Fibroblast of peridontal ligament (primary cell): Measurements from ENCODE around the gene TM9SF3.
"Not testable (repeated sequence)": the region's sequence is repeated elsewhere in the genome, so short reads cannot be mapped to it uniquely, and the experiment has no call there.

Source experiments
- DNase-seq: peaks from one replicate; pipeline ENCODE4 v3.0.0-alpha.2; 2010; ENCODE audit errors: extremely low read depth

The TM9SF3 gene

DNA sequence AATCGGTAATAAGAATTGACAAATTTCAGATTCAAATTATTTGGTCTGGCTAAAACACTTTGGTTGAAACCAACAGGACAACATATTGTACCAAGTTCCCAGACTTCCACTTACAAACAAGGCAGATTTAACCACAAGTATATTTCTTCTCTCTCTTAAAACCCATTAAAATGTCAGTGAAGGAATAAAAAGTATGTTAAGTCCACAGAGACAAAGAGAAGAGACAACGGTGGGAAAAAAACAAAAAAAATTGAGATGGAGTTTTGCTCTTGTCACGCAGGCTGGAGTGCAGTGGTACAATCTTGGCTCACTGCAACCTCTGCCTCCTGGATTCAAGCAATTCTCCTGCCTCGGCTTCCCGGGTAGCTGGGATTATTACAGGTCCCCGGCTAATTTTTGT lies 16.3 kb downstream of the TM9SF3 start:
- DNase-seq: no peak

DNA sequence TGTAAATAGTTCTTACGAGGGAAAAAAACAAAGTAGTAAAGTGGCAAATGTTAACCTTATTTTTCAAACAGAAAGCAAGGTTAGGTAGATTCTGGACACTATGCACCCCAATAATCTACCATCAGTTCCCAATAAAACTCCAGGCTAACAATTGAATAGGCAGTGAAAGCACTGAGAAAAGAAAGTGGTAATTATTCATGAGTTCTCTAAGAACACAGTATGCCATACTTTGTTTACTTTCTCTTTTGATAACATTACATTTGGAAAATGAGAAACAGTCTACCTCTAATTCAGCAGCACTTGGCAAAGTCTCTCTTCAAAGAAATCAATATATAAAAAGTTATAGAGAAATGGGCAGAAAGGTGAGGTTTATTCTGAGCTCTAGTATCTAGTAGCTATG lies 18.4 kb downstream of the TM9SF3 start:
- DNase-seq: no peak

DNA sequence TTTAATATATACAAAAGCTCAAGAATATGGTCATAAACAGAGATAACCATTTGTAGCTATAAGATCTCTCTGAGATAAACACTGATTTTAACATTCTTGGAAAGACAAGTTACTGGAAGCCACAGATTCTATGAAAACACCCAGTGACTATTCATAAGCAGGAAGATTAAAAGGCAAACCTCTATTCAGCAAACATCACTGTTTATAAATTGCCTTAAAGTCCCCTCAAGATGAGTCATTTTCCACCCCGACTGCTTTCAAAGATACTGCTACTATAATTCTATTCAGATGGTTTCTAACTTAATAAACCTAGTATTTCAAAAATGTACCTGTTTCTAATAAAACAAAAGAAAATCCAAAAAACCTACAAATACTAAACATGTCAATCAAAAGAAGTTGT lies 21.0 kb downstream of the TM9SF3 start:
- peak; percentile 73 for DNase-seq

DNA sequence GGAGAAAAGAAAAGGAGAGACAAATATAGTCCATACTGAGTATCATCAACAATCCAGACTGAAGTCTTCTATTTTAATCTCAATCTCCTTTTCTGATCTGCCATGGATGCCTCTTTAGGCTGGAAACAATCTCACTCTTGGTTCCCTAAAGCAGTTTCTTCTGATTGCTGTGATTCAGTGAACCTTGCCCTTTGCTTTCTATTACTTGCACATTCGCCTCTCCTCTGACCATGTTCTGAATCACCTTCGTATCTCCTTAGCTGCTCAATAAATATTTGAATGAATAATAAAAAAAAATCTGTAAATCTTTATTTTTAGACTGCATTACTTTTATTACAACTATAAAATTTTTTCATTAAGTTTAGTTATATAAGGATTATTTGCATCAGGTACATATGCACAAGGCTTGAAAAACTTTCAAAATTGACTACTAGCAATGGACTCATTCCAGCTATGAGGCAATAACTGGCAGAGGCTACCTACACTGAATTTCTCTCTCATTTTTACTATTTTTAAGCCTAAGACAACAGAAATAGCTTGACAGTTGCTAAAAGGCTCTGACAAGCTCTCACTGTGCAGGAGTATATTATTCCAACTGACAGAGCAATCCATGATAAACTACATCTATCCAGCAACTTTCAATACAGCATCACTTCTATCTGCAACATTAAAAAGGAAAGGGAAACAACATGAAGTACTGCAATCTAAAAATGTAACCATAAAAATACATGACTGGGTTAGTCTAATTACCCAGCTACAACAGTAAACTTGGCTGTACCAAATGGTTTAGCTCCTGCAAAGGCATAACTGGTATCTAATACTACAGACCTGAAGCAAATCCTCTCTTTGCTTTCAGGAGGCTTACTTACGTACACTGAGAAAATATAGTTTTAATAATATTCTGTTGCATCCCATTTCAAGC lies 25.6 kb downstream of the TM9SF3 start:
- DNase-seq: peak; percentile 35

DNA sequence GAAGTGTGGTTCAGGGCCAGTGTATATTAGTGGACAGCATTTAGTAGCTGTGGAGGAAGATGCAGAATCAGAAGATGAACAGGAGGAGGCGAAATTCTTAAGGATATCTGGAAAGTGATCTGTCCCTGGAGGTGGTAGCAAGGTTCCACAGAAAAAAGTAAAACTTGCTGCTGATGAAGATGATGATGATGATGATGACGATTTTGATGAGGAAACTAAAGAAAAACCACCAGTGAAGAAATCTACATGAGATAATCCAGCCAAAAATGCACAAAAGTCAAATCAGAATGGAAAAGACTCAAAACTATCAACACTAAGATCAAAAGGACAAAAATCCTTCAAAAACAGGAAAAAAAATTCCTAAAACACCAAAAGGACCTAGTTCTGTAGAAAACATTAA lies 26.3 kb downstream of the TM9SF3 start:
- no peak for DNase-seq

DNA sequence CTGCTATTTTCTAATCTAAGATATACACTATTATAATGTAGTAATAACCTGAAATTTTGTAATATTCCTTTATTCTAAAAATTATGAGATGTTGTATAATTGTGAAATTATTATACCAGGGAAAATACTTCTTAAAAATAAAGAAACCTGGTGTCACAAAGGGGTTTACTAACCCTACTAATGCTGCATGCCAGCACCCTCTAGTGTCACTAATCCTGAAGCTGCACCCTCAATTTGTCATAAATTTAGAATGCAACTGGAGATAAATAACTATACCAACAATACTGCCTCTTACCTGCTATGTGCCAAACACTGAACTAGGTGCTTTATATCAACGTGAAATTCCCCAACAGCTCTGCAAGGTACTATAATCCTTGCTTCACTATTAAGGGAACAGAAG lies 30.8 kb downstream of the TM9SF3 start:
- DNase-seq: peak; percentile 18

DNA sequence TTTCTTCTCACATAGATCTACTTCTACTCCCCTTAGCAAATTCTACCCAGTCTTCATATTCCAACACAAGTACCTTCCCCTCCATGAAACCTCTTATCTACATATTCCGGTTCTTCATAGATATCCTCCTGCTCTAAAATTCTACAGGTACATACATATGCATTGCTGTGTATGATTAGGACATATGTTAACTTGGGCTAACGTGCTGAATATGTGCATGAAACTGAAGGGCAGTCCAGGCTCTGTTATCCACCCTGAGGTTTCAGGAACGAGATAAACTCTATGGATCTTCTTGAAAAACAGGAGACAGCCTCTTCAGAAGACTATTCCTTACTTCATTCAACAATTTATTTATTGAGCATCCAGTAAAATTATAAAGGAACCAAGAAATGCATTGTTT lies 31.5 kb downstream of the TM9SF3 start:
- no peak for DNase-seq

DNA sequence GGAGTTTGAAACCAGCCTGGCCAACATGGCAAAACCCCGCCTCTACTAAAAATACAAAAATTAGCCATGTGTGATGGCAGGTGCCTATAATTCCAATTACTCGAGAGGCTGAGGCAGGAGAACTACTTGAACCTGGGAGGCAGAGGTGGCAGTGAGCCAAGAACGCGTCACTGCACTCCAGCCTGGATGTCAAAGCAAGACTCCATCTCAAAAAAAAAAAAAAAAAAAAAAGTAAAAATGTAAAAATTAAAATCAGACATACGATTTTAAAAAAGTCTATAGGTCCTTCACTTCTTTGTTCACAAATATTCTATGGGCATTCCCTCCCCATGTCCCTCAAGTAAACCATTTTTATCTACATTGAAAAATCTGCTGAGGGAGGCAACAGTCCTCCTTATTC lies 38.2 kb downstream of the TM9SF3 start:
- DNase-seq: no peak

DNA sequence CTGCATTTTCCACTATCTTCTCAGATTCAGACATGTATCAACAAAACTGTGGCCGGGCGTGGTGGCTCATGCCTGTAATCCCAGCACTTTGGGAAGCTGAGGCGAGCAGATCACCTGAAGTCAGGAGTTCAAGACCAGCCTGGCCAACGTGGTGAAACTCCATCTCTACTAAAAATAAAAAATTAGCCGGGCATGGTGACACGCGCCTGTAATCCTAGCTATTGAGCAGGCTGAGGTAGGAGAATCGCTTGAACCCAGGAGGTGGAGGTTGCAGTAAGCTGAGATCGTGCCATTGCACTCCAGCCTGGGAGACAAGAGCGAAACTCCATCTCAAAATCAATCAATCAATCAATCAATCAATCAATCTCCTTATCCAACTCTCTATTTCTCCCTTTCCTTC lies 41.3 kb downstream of the TM9SF3 start:
- not testable (repeated sequence) for DNase-seq

DNA sequence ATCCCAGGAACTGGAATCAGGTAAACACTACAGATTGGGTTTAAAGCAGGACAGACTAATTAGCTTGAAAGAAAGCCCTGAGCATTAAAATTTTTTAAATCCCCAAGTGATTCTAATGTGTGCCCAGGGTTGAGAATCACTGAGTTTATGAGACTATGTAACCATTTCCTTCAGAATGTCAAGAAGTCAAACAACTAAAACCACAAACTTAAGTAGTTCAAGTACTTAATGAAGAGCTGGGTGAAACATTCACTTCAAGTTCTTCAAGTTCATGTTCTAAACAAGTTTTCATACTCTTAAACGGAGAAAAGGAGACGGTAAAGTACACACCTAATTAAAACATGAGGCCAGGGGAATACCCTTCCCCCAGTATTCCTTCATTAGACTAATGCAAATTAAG lies 44.9 kb downstream of the TM9SF3 start:
- no peak for DNase-seq

DNA sequence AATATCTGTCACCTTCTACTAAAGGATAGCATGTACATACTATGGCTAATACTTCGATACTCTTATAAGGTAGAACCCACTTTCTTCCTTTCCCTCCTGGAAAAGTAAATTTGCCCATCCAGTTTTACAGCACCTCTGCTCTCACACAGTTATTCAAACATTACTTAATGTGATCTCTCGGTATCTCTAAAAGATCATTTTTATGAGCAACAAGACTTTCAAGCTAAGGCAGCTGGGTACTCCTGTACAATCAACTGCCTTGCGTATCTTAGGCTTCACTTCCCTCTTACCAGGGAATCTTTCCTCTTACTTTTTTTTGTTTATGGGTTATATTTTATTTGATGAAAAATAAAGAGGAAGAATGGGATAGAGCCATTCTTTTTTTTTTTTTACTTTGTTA lies 46.6 kb downstream of the TM9SF3 start:
- no peak for DNase-seq

DNA sequence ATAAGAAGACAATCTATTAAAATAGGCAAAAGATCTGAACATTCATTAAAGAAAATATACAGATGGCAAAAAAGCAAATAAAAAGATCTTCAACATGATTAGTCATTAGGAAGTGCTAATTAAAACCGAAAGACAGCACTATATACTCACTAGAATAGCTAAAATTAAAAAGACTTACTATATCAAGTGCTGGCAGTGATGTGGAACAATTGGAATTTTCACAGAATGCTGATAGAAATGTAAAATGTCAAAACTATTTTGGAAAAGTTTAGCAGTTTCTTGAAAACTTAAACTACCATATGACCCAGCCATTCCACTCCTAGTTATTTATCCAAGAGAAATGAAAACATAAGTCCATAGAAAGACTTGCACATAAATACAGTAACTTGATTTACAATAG lies 48.1 kb downstream of the TM9SF3 start:
- no peak for DNase-seq

DNA sequence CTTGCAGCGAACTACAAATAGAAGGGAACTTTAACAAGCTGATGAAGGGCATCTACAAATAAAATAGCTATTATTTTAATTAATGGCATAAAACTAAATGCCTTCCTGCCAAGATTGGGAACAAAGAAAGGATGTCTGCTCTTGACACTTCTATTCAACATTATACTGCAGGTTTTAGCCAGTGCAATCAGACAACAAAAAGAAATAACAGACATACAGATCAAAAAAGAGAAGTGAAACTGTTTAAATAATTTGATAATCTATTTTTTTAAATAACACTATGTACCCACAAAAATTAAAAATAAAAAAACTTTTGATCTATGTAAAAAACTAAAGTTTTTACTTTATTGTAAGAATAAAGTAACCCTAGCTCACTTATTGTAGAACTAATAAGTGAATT lies 50.7 kb downstream of the TM9SF3 start:
- DNase-seq: no peak

DNA sequence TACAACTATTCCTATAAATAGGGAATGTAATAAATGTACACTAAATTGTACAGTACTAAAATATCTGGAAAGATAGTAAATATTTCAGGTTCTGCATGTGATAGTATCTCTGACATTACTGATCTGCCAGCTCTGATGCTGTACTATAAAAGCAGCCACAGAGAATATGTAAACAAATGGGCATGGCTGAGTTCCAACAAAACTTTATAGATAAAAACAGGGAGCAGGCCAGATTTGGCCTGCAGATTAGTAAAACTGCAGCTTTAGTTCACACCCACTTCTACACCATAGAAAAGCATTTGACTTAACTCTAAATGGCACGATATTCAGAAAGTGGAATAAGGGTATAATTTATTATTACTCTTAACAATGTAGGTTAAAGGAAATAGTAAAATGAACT lies 54.3 kb downstream of the TM9SF3 start:
- peak; percentile 6 for DNase-seq

DNA sequence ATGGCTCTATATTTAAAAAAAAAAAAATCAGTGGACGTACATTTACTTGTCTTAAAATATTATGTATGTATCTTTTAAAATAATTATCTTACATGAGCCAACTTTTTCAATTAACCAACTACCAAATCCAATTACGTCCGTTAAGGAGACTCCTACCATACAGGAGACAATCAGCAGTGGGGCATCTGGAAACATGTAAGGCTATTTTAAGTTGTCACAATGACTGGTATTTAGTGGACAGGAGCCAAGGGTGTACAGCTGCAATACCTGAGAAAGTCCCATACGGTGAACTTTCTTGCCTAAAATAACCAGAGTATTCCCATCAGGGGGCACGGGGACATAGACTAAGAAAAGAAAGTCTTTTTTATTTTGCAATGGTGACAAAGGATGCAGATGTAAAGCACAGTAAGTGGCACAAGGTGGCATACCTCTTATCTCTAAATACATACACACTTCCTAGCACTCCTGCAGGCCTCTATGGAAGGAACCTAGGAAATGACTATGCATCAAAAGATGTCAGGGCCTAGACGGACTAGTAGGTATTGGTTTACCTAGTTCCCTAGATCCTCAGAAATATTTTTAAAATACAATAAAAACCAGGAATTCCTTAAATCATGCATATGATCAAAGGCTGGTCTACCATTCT lies 57.1 kb downstream of the TM9SF3 start:
- DNase-seq: no peak

DNA sequence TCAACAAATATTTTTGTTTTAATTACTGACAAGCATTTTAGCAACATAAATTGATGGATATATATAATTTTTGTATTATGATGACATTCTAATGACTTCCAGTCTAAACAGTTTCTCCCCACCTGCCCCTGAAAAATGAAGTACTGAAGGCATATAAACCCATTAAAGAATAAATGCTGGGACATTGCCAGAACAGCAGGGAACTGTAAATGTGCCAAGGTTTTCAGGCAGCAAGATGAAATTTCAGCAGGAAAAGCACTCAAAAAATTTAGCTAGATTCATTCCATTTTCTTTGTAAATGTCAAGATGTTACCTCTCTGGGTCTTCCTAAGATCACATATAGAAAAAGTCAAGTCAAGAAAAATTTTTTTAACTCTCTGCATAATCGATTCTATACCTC lies 62.1 kb downstream of the TM9SF3 start:
- no peak for DNase-seq

DNA sequence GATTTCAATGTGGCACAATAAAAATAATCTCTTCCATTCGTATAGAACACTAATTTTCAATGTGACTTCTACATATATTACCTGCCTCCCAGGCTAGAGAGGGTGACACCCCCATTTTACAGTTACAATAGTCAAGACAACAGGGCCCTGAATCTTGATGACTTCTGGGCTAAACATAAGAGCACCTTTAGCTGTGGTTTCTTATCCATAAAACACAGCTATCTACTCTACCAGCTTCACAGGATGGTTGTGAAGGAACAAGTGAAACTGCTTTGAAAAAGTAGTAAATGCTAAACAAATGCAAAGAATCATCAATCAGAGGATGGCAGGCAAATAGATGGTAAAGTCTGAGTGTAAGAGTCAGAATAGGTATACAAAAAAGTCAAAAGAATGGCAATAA lies 69.5 kb downstream of the TM9SF3 start:
- no peak for DNase-seq

DNA sequence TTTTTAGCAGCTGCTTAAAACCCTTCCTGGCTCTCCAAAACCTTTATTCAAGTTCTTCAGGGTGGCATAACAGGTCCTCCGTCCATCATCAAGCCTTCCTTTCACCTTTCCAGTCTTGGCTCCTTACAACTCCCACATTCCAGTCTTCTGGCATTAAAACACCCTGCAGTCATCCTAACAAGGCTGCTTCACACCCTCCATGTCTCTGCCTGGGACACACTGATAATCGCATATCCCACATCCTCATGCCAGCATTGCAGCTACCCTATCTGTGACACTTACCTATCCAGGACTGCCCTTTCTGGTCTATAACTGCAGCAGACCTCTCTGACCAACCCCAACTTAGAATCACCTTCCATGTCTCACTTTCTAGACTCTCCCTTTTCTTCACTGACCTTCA lies 70.5 kb downstream of the TM9SF3 start:
- DNase-seq: no peak

DNA sequence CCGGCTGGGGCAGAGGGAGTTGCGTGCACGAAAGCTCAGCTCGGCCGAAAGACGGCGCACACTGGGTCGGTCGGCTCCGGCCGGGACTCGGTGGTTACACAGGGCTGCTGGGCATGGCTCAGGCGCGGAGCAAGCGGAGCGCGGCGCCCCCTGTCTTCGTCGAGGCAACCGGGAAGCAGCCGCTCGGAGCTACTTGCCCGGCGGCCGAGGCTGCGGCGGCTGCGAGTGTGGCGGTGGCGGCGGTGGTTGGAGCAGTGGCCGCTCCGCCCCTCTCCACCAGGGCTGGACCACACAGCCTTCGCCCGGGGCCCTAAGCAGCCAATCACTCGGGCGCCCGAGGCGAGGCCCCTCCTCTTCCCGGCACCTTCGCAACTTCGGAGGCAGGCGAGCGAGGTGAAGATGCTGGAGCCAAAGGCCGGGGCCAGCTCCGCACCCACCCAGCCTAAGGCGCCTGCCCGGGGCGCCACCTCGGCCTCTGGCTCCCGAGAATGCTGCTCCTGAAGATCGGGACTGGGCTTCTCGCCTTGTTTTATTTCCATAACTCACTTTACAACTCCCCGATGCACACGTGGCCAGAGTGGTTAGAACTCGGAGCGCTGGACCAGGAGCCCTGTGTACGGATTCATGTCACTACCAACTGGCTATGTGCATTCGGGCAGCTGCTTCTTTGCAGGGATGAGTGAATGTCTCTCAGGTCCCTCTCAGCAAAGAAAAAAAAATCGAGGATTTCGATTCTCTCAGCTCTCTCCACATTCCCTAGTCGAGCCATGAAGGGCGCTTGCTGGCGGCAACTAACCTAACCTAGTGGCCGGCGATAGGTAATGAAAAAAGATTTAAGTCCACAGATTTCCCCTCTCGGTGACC lies 72.9 kb downstream of the TM9SF3 start, which contains the start of gene TLL2:
Gene TLL2 (minus strand): TSS at position 229 of the 864 bp plus-strand sequence. CDS start 241 bp downstream, outside the sequence.
- peak; percentile 73 for DNase-seq

DNA sequence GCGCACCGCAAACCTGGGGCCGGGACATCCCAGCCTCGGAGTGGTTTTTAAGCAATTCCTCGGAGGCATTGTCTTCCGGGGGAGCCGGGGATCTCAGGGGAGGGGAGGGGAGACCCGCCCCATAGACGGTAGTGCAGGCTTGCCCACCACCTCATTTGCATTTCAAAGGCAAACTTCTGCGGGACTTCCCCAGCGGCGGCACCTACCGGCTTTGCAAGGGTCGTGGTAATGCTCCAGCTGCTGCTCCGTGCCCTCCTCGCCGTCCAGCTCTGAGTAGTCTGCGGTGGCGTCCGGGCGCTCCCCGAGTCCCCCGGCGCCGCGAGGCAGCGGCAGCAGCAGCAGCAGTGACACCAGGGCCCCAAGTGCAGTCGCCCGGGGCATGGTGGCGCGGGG lies 73.5 kb downstream of the TM9SF3 start:
- DNase-seq: no peak

DNA sequence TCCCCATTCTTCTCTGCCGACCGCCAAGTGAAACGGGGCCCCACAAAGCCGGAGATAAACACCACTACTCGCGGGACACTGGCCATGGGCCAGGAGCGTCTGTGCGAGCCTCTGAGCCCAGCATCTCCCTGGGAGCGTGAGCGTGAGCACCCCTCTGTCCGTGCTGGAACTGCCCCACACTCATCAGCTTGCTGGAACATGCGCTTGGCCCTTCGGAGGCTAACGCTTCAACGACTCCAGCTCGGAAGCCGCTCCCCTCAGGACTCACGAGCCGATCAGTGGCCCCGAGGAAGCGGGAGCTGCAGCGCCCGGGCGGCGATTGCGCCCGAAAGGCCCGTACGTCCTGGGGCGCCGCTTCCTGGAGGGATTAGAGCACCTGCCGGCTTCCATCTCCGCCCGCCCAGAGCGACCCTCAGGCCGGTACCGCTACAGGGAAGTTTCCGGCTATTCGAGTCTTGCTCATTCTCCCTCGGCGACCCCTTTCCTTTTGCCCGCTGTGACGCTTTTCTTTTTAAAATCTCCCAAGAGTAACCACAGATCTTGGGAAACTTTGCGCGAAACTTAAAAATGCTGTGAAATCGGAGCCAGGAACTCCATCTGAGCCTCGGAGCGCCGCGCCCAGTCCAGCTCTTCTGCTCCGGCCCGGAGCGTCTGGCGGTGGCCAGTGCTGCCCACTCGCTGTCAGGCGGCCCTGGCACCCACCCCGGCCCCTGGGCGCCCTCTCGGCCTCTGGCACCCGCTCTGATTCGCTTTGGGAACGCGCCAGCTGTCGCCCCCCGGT lies 74.1 kb downstream of the TM9SF3 start:
- DNase-seq: peak; percentile 39
